Activated T-helper 9 cell treated with anti-CD3 and anti-CD28 coated beads, Interleukin-2, amount 50 U/mL, for 16 hours (primary cell): ENCODE data around the gene CSDE1.
A peak's percentile ranks its signal among the peaks of the same experiment; 100 is the strongest.

Experiments
- DNase-seq: peaks from one replicate; pipeline ENCODE4 v3.0.0-alpha.2; 2020; ENCODE audit warnings: low read depth

The CSDE1 gene

GRCh38 chr1:114749835-114750234 is 7.9 kb downstream of the CSDE1 start:
- DNase-seq: no peak

GRCh38 chr1:114746450-114747121 is 11.2 kb downstream of the CSDE1 start:
- no peak for DNase-seq

GRCh38 chr1:114745291-114745690 is 12.5 kb downstream of the CSDE1 start:
- DNase-seq: no peak

DNA sequence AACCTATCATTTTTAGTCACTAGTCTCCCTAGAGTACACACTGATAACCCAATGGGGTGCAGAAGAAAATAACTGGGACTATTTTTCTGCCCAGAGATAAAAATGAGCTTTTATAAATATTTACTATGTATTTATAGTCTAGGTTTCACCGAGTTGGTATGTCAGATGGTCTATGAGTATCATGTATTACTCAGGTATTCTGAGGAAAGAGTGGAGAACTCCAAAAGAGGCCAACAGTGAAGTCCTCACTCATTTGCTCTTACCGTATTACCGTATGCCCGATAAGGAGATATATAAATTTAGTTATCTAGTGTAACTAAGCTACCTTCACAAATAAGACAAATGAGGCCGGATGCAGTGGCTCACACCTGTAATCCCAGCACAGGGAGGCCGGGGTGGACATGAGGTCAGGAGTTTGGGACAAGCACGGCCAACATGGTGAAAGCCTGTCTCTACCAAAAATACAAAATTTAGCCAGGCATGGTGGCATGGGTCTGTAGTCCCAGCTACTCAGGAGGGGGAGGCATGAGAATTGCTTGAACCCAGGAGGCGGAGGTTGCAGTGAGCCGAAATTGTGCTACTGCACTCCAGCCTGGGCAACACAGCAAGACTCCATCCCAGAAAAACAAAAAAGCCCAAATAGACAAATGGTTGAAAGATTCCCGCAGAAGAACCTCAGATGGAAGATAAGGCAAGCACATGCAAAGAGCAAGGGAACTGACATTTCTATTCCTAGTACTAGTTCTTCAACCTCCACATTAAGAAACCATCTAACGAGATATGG is 15.6 kb downstream of the CSDE1 start:
- no peak for DNase-seq

DNA sequence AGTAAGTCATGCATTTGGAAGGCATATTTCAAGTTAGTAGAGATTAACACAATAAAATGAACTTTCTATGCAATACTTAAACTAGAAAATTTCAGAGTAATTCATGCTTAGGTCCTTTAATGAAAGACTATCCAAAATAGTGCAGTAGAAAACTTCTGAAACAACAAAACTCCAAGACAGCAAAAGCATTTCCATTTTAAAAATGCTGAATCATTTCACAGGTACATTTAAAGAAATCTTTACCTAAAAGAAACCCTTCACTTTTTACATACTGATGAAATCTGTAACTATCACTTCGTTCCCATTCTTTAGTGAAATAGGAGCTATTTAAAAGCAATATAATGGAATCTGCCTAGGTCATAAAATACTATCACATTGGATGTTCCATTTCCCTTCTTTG is 17.5 kb downstream of the CSDE1 start:
- DNase-seq: no peak

DNA sequence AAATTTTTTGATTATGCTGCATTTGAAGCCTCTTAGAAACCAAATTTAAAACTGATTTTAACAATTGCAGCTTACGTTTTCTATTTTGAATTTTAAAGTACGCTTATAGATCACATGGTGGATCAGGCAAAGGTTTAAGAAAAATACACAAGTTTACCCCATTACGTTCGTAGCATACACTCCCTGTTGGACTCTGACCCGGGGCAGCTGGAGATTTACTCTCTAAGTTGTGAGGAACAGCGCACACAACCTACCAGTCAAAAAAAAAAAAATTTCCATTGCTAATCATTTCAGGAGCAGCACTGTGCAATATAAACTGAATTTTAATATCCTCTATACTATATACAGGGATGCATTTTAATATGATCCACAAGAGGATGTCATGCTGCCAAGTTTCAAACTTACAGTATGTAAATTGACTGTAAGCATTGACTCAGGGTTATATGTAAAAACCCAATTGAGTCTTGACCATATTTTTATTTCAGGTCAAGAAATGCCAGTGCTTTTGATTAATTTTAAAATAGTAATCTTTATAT is 20.4 kb downstream of the CSDE1 start:
- no peak for DNase-seq

DNA sequence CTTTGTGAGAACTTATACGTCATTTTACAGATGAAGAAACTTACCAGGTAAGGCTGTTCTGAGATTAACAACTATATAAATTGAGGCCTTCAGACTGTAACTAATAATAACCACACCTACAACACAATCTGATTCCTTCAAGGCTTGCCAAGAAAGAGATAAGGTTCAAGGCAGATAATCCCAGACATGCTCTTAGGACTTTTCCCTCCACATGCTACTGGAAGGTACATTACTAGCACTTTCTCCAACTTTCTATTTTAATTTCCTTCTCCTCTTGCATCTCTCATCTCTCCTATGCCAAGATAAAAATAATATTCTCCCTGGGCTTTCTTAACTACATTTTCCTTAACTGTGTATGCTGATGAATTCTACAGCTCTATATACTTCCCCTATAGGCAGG is 22.3 kb downstream of the CSDE1 start:
- DNase-seq: no peak

DNA sequence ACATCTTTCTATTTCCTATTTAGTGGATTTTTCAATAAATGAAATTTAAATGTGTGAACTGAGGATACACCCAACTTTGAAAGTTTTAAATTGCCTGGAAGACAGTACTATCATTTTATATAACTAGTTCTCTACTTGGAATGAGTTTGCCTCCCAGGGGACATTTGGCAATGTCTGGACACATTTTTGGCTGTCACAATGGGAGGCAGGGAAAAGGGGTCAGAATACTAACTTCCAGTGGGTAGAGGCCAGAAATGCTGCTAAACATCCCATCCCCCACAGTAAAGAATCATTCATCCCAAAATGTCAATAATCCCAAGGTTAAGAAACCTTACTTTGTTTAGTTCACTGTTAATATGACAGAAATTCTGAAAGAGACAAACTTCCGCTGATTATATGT is 28.0 kb downstream of the CSDE1 start:
- no peak for DNase-seq

- no peak for DNase-seq
These were observed 29.2 kb downstream of the CSDE1 start for GRCh38 chr1:114728553-114728952.

DNA sequence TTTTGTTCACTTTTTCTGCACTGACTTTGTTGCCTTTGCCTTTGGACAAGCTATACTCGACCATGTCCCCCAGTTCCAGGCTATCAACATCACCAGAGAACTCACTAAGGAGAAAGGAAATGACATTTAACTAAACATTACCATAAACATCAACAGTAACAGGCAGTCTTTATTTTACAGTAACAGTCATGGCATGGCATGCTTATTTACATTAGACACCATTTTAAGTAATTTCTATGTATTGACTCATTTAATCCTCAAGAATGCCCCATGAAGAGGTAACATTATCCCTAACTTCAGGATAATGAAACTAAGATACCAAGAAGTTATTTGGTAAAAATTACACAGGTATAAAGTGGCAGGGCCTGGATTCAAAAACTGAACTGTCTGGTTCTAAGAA is 32.6 kb downstream of the CSDE1 start:
- no peak for DNase-seq

DNA sequence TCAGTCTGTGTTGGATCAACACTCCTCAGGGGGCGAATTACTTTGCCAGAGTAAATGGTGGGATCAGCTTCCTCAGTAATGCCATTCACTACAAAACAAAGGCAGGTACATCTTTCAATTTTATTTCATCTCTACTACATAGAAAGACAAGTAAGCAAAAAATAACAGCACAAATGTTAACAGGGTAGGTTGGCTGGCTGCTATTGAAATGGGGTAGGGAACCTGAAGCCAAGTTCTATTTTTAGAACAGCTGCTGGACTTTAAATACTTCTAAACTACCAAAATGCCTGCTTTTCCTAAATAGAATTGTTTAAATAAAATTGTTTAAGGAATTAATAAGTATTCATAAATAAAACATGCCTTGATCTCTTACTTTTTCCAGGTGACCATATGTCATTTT is 33.9 kb downstream of the CSDE1 start:
- DNase-seq: no peak

- DNase-seq: no peak
These were observed 34.3 kb downstream of the CSDE1 start for GRCh38 chr1:114723457-114723856.

DNA sequence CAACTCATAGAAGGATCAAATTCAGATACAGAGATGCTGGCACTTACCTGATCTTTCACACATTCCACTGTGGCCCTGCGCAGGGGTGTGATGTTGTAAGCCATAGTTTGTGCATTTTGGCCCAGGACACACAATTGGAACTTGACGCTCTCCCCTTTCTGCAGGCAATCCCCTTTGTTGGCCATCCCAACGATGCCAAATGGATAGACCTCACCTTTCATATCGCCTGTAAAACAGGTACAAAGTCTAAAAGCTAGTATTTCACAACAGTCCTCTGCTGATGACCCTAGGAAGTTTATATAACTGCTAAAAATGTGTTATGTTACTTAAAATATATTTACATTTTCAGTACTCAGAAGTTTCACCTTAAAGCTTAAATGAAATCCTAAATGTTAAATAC is 37.3 kb downstream of the CSDE1 start:
- no peak for DNase-seq

DNA sequence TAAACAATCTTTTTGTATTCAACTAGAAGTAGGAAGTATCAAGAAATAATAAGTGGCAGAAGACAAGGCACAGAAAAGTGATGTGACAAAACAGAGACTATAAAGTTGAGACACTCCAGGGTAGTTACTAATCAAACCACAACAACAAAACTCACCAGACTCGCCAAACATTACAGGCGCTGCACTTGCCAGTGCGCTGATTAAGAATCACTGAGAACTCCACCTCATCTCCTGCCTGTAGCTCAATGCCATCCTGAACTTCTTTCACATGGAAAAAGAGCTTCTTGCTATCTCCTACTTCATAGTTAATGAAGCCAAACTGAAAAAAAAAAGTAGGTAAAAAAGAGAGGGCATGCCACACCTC is 38.4 kb downstream of the CSDE1 start:
- DNase-seq: no peak

DNA sequence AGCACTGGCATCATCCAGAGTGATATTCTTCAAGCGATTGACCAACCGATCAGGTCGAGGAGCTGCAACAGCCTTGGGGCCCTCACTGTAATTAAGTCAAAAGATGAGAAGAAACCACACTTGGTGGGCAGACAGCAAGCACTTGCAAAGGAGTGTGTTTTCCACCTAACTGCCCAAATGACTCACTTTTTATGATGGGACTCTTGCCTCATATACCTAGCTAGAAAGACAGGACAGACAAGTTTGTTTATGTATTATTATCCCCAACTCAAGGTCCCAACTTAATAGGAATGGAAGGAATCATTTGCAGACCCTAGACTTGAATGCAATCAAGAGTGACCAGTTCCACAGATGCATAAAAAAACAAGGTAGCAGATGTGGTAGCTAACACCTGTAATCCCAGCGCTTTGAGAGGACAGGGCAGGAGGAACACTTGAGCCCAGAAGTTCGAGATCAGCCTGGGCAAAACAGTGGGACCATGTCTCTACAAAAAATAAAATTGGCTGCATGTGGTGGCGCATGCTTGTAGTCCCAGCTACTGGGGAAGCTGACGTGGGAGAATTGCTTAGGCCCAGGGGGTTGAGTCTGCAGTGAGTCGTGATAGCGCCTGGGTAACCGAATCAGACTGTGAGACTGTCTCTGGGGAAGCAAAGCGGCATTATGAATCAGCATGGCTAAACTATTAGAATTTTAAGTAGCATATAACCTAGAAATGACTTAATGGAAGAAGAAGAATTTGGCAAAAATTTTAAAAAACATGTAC is 38.9 kb downstream of the CSDE1 start:
- no peak for DNase-seq

DNA sequence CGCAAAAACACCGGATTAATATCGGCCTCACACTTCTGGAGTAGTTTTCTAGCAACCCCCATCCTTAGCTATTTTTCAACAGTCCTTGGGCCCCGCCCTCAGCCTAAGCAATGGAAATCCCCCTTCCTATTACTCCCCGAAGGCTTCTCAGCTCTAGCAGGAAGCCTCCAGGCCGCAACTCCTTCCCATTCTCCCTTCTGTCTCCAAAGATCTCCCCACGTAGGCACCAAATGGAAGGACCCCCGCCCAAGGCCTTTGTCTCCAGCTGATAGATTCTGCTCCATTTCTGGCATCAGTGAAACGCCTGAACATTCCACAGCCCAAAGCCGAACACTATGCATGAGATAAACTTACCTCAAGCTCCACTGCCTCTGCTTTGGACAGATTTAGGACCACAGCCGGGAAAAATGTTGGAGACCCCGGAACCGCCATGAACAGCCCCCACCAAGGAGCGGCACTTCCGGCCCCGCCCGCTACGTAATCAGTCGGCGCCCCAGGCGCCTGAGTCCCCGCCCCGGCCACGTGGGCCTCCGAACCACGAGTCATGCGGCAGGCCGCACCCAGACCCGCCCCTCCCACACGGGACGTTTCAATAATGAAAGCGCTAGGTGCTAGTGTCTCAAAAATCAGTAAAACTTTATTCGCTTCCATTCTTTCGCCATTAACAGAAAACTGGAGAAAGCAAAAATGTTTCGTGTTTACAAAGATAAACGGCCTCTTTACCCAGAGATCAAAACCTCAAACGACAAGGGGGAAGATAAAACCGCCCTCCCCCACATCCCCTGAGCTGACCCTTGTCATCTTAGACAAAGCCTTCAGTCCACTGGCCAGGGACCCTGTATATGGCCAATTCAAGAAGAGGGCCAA is 41.2 kb downstream of the CSDE1 start, which contains the start of gene NRAS:
Gene NRAS (minus strand): TSS at position 468 of the 867 bp plus-strand sequence. CDS start 611 bp downstream, outside the sequence.
- DNase-seq: peak; percentile 95

- DNase-seq: no peak
These were observed 41.9 kb downstream of the CSDE1 start for GRCh38 chr1:114715952-114716303.

DNA sequence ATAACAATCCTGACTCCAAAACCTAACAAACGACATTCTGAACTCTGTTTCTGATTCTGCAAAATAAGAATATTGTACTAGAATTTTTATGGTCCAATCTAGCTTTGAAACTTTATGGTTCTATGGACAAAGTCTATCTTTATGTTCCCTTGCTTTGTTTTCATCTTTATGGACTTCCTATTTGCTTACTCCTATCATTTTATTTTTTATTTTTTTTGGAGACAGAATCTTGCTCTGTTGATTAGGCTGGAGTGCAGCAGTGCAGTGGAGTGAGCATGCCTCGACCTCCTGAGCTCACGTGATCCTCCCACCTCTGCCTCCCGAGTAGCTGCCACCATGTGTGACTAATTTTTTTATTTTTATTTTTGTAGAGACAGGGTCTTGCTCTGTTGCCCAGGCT is 44.8 kb downstream of the CSDE1 start:
- DNase-seq: no peak

- no peak for DNase-seq
These were observed 47.4 kb downstream of the CSDE1 start for GRCh38 chr1:114710360-114710759.

- no peak for DNase-seq
These were observed 50.2 kb downstream of the CSDE1 start for GRCh38 chr1:114707604-114708003.

DNA sequence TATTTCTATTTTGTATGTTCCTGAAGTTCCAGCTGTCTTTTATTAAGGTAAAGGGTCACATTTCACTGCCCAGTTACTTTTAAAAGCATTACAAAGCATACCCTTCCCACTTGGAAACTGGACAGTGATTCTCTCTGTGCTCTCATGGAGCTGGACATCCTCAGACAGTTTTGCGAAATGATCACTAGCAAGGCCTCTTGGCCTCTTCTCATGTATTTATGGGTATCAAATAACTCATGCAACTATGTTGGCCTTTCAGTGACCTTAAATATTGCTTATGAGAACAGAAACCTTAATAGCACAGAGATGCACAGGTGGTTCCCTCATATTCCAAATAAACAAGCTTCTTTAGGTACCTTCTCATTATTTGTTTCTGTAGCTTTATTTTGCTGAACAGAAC is 54.5 kb downstream of the CSDE1 start:
- no peak for DNase-seq

DNA sequence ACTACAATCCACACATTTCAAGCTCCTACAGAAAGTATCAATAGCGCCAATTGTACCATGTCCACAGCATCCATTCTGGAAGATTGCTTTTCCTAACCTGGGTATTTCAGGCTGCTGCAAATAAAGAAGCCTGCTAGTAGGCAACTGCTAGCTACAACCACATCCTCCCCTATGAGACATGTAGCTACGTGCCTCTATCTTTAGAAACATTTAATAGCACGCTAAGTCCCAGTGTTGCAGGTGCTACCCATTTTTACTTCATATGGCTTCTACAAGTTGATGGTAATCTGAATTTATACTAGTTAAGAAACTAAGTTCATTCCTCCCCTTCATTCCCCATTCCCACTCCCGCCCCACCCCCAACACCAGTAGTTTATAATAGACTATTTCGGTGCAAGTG is 55.0 kb downstream of the CSDE1 start:
- DNase-seq: no peak
